Endothelial cell of umbilical vein (primary cell): Measurements from ENCODE around the gene ST6GALNAC6. TPM values are rescaled to one million over a fixed set of nuclear protein-coding genes. Genes with fewer than 3 reads are reported as not detected.
A peak's percentile ranks its signal among the peaks of the same experiment; 100 is the strongest.

ENCODE experiments used
- BruUV-seq: library from RNA; stranded (reverse); fragments of 400-500 nt; replicated peaks from 2 replicates; lab custom pipeline; 2021; lab: Mats Ljungman, UMichigan
- CTCF ChIA-PET: fragments of 300-600, 350-600 bp; sonication (Branson Sonifier 250); formaldehyde crosslinking; loops from one replicate; lab custom pipeline; 2021; ENCODE audit warnings: antibody characterized with exemption, inconsistent platforms; lab: Charles Lee
- POLR2A ChIA-PET: fragments of 300-600, 350-600 bp; sonication (Branson Sonifier 250); formaldehyde crosslinking; loops from one replicate; lab custom pipeline; 2021; ENCODE audit warnings: antibody characterized with exemption, inconsistent platforms; lab: Charles Lee
- DNase-seq: peaks from one replicate; pipeline ENCODE4 v3.0.0-alpha.2; 2011; ENCODE audit warnings: low read depth, low spot score
- FAIRE-seq: peaks from 2 replicates; lab custom pipeline; 2011; peaks lifted over from hg19 to GRCh38; lab: Jason Lieb, UNC
- H2AFZ ChIP-seq: 2 replicates; pipeline ENCODE4 v1.6.0; 2012; ENCODE audit warnings: low read depth, low read length, control low read depth, inconsistent platforms
- H3K27ac ChIP-seq: 2 replicates; pipeline ENCODE4 v1.5.1; 2011; ENCODE audit warnings: low read depth, mild to moderate bottlenecking, control low read depth, low read length, moderate library complexity; ENCODE audit not compliant: insufficient read depth
- H3K27me3 ChIP-seq, 2 experiments: 2 replicates each; pipeline versions ENCODE4 v1.6.0 to v1.6.1; 2011; ENCODE audit warnings: low read length in 2 of 2, mixed read lengths in 1 of 2; ENCODE audit not compliant: control insufficient read depth in 2 of 2, insufficient read depth in 2 of 2
- H3K36me3 ChIP-seq, 2 experiments: 2 replicates in 1 of 2; 3 replicates in 1 of 2; pipeline ENCODE4 v1.5.1; 2011; ENCODE audit warnings: low read length in 2 of 2, mild to moderate bottlenecking in 1 of 2, moderate library complexity in 1 of 2; ENCODE audit not compliant: control insufficient read depth in 2 of 2, insufficient read depth in 2 of 2; ENCODE audit errors: extremely low read depth in 1 of 2
- H3K4me1 ChIP-seq: 3 replicates; pipeline ENCODE4 v1.5.1; 2011; ENCODE audit warnings: mild to moderate bottlenecking, low read length; ENCODE audit not compliant: control insufficient read depth, insufficient read depth; ENCODE audit errors: extremely low read depth
- H3K4me2 ChIP-seq: 2 replicates; pipeline ENCODE4 v1.6.1; 2011; ENCODE audit warnings: low read length, control low read depth, mixed read lengths; ENCODE audit not compliant: insufficient read depth
- H3K4me3 ChIP-seq, 3 experiments: fragments of 200-600 bp in 1 of 3; sonication (generic), shearing (Covaris generic) in 1 of 3; replicated peaks in 1 of 3; 2 replicates each; pipeline ENCODE4 v1.5.1; 2011 to 2016; ENCODE audit warnings: control low read depth in 3 of 3, low read length in 3 of 3, mild to moderate bottlenecking in 2 of 3, inconsistent platforms in 1 of 3, low read depth in 1 of 3, moderate library complexity in 1 of 3; ENCODE audit not compliant: insufficient read depth in 1 of 3
- H3K79me2 ChIP-seq: 2 replicates; pipeline ENCODE4 v1.6.0; 2012; ENCODE audit warnings: low read length, inconsistent platforms; ENCODE audit not compliant: control insufficient read depth, insufficient read depth
- H3K9ac ChIP-seq: replicated peaks from 2 replicates; pipeline ENCODE3; 2011; ENCODE audit warnings: low read length, control low read depth; ENCODE audit not compliant: insufficient read depth; ENCODE audit errors: extremely low read depth
- H3K9me1 ChIP-seq: replicated peaks from 3 replicates; pipeline ENCODE4 v1.6.0; 2011; ENCODE audit warnings: mild to moderate bottlenecking, low read length; ENCODE audit not compliant: control insufficient read depth, insufficient read depth; ENCODE audit errors: extremely low read depth
- H3K9me3 ChIP-seq: replicated peaks from 2 replicates; pipeline ENCODE4 v1.5.1; 2012; ENCODE audit warnings: low read length, inconsistent platforms; ENCODE audit not compliant: control insufficient read depth, insufficient read depth
- H4K20me1 ChIP-seq: replicated peaks from 2 replicates; pipeline ENCODE3; 2011; ENCODE audit warnings: mild to moderate bottlenecking, low read length; ENCODE audit not compliant: control insufficient read depth, insufficient read depth; ENCODE audit errors: extremely low read depth
- CTCF ChIP-seq, 2 donors: IDR thresholded peaks; 1 replicate in 1 of 2; 2 replicates in 1 of 2; pipeline ENCODE4 v1.5.1; 2011; ENCODE audit warnings: low read length in 2 of 2, mild to moderate bottlenecking in 2 of 2, moderate library complexity in 2 of 2, control low read depth in 1 of 2, inconsistent platforms in 1 of 2, low read depth in 1 of 2; ENCODE audit not compliant: insufficient read depth in 1 of 2; ENCODE audit errors: extremely low read depth in 1 of 2
- EZH2 ChIP-seq: IDR thresholded peaks from 2 replicates; pipeline ENCODE4 v1.6.1; 2012; ENCODE audit warnings: borderline replicate concordance, low read depth, mild to moderate bottlenecking, moderate library complexity, low read length, inconsistent platforms; ENCODE audit not compliant: severe bottlenecking
- FOS ChIP-seq: IDR thresholded peaks from 2 replicates; pipeline ENCODE4 v1.6.1; 2011; ENCODE audit warnings: mild to moderate bottlenecking, low read length, moderate library complexity, borderline replicate concordance; ENCODE audit not compliant: insufficient read depth
- GATA2 ChIP-seq: IDR thresholded peaks from 2 replicates; pipeline ENCODE4 v1.7.0; 2011; ENCODE audit warnings: low read depth, mild to moderate bottlenecking, moderate library complexity, mixed read lengths, low read length; ENCODE audit not compliant: insufficient read length, insufficient read depth
- JUN ChIP-seq: IDR thresholded peaks from 2 replicates; pipeline ENCODE4 v1.6.1; 2011; ENCODE audit warnings: borderline replicate concordance, low read depth; ENCODE audit not compliant: insufficient read length, insufficient read depth
- MYC ChIP-seq: IDR thresholded peaks from one replicate; pipeline ENCODE4 v1.6.1; 2011; ENCODE audit warnings: mild to moderate bottlenecking, low read depth, low read length
- POLR2A ChIP-seq: IDR thresholded peaks from 2 replicates; pipeline ENCODE4 v1.6.1; 2012; ENCODE audit warnings: low read depth, mild to moderate bottlenecking, control low read depth, low read length
- POLR2AphosphoS5 ChIP-seq: IDR thresholded peaks from 2 replicates; pipeline ENCODE4 v1.6.1; 2012; ENCODE audit warnings: low read depth, mild to moderate bottlenecking, control low read depth, low read length, moderate library complexity; ENCODE audit not compliant: insufficient read depth
- dilution Hi-C: fragments of 300-500 bp; cut with MboI; formaldehyde crosslinking; loops from one replicate; pipeline ENCODE4 v1.15.0; 2019; ENCODE audit warnings: low sequenced_read_pairs; ENCODE audit not compliant: extremely low pct_ligation_motif_present
- intact Hi-C: fragments of 100-400 bp; cut with micrococcal nuclease; formaldehyde crosslinking; loops from one replicate; pipeline ENCODE4 v1.10.0; 2022
- polyA plus RNA-seq, 4 experiments: library from polyadenylated mRNA; depleted of rRNA in 3 of 4; stranded (reverse) in 3 of 4; unstranded in 1 of 4; fragments of >200 nt; gene quantifications; 2 replicates each; pipeline versions ENCODE4 v1.2.1 to v1.2.3, GENCODE V29; 2011 to 2012; ENCODE audit warnings: missing spikeins in 1 of 4
- total RNA-seq: library from RNA; stranded (reverse); gene quantifications from 2 replicates; pipeline ENCODE4 v1.2.3, GENCODE V29; 2021
- TF ChIP-seq, protein P1 (sequence below): IDR thresholded peaks from 2 replicates; pipeline ENCODE4 v1.6.1; 2011; ENCODE audit not compliant: insufficient read depth, insufficient read length

The ST6GALNAC6 gene
- total and polyA plus RNA-seq, 2 donors (not counting 3 experiments of a cell fraction or from before 2014, with no cell fraction given): 43.0 to 78.9 TPM

DNA sequence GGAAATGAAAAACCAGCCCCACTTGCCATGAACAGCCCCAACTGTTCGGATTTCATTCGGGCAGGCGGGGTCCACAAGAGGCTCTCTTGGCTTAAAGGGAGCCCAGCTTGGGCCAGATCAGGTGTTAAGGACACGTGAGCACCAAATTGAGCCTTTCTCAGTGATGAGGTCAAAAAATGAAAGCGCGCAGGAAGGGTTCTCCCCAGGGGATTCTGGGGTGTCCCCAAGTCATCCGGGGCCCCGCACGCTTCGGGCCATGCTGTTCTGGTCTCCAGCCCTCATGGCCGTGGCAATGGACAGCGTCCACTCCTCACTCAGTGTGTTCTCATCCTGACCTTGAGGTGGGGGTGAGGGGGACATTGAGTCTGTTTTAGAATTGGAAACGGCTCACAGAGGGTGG, 32.9 kb downstream of the ST6GALNAC6 start:
- no peaks in the 10 kb centered on the region for H3K9me3 ChIP-seq
- ChIA-PET CTCF (interaction anchor here (3.5 to 4.5 kb wide), 2 partner anchors 12 kb away, joined by 12 to 101 read pairs; partner anchors contain the start of gene ENG), POLR2A (no interaction called here)
- intact Hi-C loops (loop anchor here (5.0 kb wide), 1 partner anchor 274 kb away; no protein-coding TSS in a partner anchor), dilution Hi-C loops (no loop called here)
- H3K9me1 ChIP-seq: no peaks in the 10 kb centered on the region
- no peak overlapping the region for H3K4me2 ChIP-seq
- no peak overlapping the region for H3K9ac ChIP-seq
- no peak overlapping the region for H3K27ac ChIP-seq
- peaks cover 0 to 10% of the 10 kb centered on the region in 2 experiments for H3K36me3 ChIP-seq
- TSS peak; percentile 35 for BruUV-seq
- DNase-seq (no peak), FAIRE-seq (no peak)
- no peaks in the 10 kb centered on the region for H3K79me2 ChIP-seq
- peaks cover 31% of the 10 kb centered on the region for H3K4me1 ChIP-seq
- H3K27me3 ChIP-seq: no peaks in the 10 kb centered on the region
- TF ChIP-seq MYC (no peak), GATA2 (no peak), POLR2AphosphoS5 (no peak), CTCF (IDR thresholded peaks at IDR 0.05; ENCODE audit: extremely low read depth in 1 of 2, insufficient read depth in 1 of 2, low read depth in 1 of 2, low read length in 2 of 2) (no peak), JUN (no peak), POLR2A (no peak), FOS (no peak), EZH2 (no peak)
- TF ChIP-seq, protein P1, sequence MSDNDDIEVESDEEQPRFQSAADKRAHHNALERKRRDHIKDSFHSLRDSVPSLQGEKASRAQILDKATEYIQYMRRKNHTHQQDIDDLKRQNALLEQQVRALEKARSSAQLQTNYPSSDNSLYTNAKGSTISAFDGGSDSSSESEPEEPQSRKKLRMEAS: no peak
- H3K4me3 ChIP-seq: no peak overlapping the region
- no peaks in the 10 kb centered on the region for H4K20me1 ChIP-seq
- no peak overlapping the region for H2AFZ ChIP-seq
